Hematopoietic multipotent progenitor cell (in vitro differentiated cells): ENCODE data around the gene MED13L. TPM values are rescaled to one million over a fixed set of nuclear protein-coding genes. Genes with fewer than 3 reads are reported as not detected.

Experiments
- DNase-seq, 3 donors: peaks; one replicate each; pipeline ENCODE4 v3.0.0-alpha.2; 2011 to 2015; ENCODE audit warnings: low read depth in 2 of 3, low spot score in 2 of 3
- total RNA-seq: library from RNA; depleted of rRNA; stranded (reverse); fragments of >200 nt; gene quantifications from one replicate; pipeline ENCODE4 v1.2.3, GENCODE V29; 2012

The MED13L gene
- total RNA-seq, 1 donor, result 167 TPM

- DNase-seq, result no peak
Observed at GRCh38 chr12:116104167-116104767, 173.2 kb downstream of the MED13L start.

GRCh38 chr12:116101991-116102390 lies 175.5 kb downstream of the MED13L start:
- no peak for DNase-seq

DNA sequence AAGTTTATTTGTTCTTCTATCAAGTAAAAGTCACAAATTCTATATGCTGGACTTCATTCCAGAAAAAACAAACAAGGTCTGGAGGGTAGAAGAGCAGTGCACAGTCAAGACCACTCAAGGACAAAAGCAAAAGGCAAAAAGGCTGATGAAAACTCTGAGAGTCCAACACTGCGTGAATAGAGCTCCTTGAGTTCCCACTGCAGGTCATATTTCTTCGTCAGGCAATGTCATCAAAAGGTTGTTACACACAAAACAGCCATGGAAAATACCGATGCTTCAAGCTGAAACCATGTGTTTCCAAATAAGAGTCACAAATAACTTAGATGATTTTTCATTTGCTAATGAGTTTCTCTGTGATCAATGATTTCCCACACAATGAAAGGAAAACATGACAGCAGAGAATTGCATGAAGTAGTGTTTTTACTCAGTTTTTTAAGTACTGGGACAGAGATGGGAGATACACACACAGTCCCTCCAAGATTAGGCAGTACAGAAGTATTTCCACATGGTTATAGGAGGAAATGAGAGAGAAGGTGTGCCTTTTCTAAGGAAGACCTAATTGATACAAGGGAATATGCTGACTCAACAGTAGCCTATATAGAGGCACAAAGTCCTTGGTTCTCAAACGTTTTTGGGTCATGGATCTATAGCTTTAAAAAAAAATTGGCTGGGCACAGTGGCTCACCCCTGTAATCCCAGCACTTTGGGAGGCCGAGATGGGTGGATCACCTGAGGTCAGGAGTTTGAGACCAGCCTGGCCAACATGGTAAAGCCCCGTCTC lies 177.7 kb downstream of the MED13L start:
- no peak for DNase-seq

GRCh38 chr12:116096874-116097273 lies 180.6 kb downstream of the MED13L start:
- DNase-seq, result no peak

DNA sequence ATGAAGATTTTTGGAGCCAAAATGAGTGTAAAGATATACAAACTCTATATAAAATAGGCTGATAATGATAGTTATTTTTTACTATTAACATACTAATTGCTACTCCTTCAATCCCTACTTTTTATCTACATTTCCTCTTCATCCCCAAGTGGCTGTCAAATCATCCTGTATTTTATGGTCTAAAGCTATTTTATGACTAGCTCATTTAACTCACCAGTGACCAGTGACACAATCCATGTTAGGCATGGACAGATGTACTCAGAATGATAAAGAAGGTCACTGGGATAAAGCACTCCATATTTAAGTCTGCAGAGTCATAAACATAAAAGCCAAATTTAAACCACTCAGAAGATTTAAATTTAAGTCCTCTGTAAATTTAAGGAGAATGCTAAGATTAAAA lies 183.0 kb downstream of the MED13L start:
- no peak for DNase-seq

- no peak for DNase-seq
Observed at GRCh38 chr12:116093915-116094314, 183.6 kb downstream of the MED13L start.

DNA sequence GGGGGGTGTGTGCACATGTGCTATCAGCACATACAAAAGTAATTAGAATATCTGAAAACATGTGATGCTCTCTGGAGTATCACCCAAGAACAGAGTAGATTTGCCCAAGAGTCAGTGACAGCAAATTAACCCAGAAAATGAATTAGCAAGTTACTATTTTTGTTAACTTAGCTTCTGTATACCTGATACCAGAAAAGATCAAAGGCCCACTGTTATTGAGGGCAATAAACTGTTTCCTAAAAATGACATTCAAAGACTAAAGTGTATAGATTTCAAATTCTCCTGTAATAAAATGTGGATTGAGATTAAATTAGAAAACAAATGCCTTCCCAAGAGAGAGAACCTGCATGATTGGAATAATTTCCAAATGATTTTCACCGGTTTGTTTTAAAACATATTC lies 184.7 kb downstream of the MED13L start:
- DNase-seq, result no peak

DNA sequence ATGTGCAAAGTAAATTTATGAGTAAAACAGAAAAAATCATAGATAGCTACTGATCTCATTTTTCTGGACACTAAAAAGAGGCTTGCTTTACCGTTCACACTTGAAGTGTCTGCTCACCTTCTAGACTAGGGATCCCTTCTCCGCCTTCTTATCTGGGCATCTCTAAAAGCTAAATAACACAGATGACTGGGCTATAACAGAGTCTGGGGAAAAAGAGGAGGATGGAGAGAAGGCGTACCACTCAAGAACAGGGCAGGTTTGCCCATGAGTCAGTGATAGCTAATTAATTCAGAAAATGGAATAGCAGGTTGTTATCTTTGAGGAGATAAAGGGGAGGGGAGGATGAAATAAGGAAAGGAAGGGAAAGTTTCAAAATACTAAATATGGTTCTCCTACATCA lies 185.3 kb downstream of the MED13L start:
- DNase-seq, result no peak

DNA sequence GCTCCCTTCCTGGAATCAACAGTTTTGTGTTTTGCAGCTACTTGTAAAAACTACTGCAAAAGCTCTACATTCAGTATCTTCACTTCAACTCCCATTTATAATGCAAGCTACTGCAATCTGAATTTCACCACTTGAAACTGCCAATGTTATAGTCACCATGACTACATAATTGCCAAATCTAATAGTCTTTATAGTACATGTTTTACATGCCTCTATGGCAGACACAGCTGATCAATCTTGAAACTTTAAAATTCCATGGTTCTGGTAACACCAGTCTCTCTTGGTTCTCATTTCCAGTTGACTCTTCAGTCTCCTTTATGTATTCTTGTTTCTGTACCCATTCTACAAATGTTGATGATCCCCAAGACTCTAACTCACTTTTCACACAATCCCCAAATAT lies 185.9 kb downstream of the MED13L start:
- no peak for DNase-seq

DNA sequence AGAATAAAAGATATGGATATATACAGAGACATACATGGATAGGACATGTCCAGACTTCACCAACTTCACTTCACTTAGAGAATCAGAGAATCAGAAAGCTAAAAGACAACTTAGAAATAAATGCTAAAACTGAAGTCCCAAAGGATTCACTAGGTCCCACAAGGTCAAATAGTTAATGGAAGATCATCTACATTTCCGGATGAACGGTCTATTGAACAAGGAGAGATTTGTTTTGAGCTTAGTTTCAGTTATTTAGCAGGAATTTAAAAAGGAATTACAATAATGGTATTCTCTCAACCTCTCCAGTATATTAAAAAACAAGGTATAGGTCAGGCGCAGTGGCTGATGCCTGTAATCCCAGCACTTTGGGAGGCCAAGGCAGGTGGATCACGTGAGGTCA lies 187.0 kb downstream of the MED13L start:
- DNase-seq, result no peak

DNA sequence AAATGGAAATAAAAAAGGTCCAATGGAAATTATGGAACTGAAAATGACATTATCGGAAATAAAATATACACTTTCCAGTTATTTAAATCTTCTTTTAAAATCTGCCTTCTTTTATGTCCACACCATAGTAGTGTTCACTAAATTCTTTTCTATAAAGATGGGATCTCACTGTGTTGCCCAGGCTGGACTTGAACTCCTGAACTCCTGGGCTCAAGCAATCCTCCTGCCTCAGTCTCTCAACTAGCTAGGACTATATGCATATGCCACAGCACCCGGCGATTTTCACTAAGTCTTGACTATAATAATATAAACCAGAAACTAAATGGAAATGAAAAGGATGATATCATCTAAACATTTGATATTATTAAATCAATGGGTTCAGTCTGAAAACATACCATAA lies 188.4 kb downstream of the MED13L start:
- no peak for DNase-seq

DNA sequence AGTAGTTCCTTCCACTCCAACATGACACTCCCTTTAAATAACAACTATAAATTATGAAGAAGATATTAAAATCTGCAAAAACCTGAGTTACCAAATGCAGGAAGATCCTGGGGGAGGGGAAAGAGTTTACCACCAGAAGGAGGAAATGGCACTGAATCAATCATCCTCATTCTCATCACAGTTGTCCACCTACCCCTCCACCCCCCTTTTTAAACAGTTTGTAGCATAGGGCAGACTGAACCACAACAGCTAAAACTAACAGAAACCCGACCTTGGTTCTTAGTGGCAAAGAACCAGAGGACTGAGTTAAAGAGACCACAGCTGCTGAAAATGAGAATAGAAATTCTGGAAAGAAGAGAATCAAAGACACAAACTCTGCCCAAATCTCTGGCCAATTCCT lies 189.5 kb downstream of the MED13L start:
- DNase-seq, result peak in 2 of 3 donors; percentile 18 to 50

DNA sequence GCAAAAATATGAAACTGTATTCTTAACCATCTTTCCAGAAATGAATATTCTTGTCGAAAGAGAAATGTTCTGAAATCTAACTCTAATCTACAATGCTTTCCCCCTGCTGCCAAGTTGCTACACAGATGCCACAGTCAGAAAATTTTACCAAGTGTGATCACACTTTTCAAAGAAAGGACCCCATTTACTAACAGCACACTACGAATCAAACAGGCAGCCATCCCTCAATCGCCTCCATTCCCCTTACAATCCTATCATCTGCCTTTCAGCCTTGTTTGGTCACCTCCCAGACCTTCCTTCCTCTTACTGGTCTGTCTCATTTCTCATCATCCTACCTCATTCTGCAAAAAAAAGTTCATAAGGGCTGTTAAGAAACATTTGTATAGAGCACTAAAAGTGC lies 190.1 kb downstream of the MED13L start:
- peak in 1 of 3 donors; percentile 17 for DNase-seq

- no peak for DNase-seq
Observed at GRCh38 chr12:116080415-116080814, 197.1 kb downstream of the MED13L start.

GRCh38 chr12:116078396-116078795 lies 199.1 kb downstream of the MED13L start:
- no peak for DNase-seq

GRCh38 chr12:116077431-116077830 lies 200.1 kb downstream of the MED13L start:
- DNase-seq, result no peak

- no peak for DNase-seq
Observed at GRCh38 chr12:116076399-116076798, 201.1 kb downstream of the MED13L start.

- no peak for DNase-seq
Observed at GRCh38 chr12:116074686-116075085, 202.8 kb downstream of the MED13L start.

DNA sequence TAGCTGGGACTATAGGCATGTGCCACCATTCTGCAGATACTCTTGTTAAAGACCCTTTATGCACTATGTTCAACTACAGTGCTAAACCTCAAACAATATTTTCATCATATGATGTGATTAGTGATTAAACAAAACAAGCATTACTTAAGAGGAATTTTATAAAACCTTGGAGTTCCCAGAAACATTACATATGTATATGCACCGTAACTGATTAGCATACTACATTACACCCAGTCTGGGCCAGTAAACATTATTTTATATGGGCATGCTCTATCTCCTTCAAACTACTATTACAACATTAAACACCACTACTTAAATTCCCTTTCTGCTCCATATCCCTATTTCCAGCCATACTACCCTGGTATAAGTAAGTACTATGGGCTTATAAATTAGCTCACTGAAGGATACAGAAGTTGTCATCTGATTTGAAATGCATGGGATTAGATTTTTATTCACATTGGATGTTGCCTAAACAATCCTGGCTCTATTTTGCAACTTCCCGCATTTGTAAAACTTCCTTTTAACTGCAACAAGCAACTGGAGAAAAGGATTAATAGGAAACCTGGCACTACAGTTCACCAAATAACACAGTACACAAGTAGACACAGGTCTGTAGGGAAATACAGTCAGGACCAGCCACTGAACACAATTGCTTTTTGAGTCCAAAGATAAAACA lies 205.8 kb downstream of the MED13L start:
- no peak for DNase-seq

GRCh38 chr12:116070444-116070843 lies 207.0 kb downstream of the MED13L start:
- no peak for DNase-seq

DNA sequence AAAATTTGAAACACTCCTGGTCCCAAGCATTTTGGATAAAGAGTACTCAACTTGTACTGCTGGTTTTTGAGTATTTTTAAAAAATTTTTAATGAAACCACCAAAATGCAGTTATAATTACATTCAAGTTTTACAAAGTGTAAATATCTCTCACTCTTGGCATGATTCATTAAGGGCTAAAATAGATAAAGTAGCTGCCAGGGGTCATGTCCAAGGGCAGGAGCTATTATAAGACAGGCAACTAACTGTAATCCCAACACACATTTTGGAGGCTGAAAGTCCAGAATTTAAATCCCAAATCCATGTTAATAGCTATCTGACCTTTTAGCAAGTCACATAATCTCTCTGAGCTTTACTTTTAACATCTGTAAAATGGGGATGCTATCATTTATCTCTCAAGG lies 207.6 kb downstream of the MED13L start:
- DNase-seq, result no peak

- DNase-seq, result no peak
Observed at GRCh38 chr12:116068853-116069252, 208.6 kb downstream of the MED13L start.
